ENCODE data around the gene RYR1. TPM values are rescaled to one million over a fixed set of nuclear protein-coding genes. Genes with fewer than 3 reads are reported as not detected.

RYR1 gene
- total and polyA plus RNA-seq, 2 of the 13 experiments (the other 11 are each of a cell fraction or from before 2014, with no cell fraction given) = 0.03 TPM; not detected in 1

DNA sequence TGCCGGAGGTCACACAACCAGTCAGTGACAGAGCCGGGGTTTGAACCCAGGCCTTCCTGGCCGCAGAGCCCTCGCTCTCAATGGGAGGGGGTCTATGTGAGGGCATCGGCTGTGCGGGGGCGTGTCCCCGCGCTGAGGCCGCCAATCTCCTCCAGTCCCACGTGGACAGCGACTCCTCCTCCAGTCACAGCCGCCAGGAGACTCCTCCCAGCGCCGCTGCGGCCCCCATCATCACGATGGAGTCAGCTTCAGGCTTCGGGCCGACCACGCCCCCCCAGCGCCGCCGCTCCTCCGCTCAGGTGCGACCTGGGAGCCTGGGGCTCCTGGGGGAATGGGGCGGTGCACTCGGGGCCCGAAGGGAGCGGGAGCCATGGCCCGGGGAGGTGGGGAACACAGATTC is 39.0 kb upstream of the RYR1 start:
- FAIRE-seq (no peak), ATAC-seq (peak; percentile 52), DNase-seq (ENCODE audit: low spot score) (peak; percentile 56)
- Histone ChIP-seq H3K27me3 (ENCODE audit: control insufficient read depth in 1 of 2, insufficient read depth in 2 of 2, low read length in 2 of 2) (peaks cover 4 to 42% of the 10 kb centered on the region in 2 experiments; a peak in 4 of 5 replicates), H3K36me3 (replicated peaks in 1 of 2; ENCODE audit: control insufficient read depth in 1 of 2, insufficient read depth in 2 of 2, low read length in 2 of 2) (no peaks in the 10 kb centered on the region), H3K9ac (ENCODE audit: insufficient read depth, low read depth, low read length) (no peak overlapping the region), H3K79me2 (ENCODE audit: insufficient read depth, low read length) (no peaks in the 10 kb centered on the region), H3K27ac (ENCODE audit: extremely low read length, insufficient read depth, low read length) (no peak overlapping the region), H3K4me3 (replicated peaks in 1 of 3; ENCODE audit: insufficient read depth in 1 of 3, low read depth in 2 of 3, low read length in 3 of 3) (peak overlapping the region in 1 of 3 experiments; percentile 34; a peak in 1 of 6 replicates), H4K20me1 (ENCODE audit: insufficient read depth, low read length) (no peaks in the 10 kb centered on the region), H3K9me3 (ENCODE audit: low read length) (no peaks in the 10 kb centered on the region), H3K4me1 (ENCODE audit: insufficient read depth, low read length) (peaks cover 33% of the 10 kb centered on the region), H3K4me2 (ENCODE audit: low read depth, low read length) (peak overlapping the region; percentile 34), H2AFZ (ENCODE audit: low read length) (no peak overlapping the region)
- in situ Hi-C loops (cut with HindIII; ENCODE audit: extremely low pct_ligation_motif_present, low pct_unique_long_range_greater_than_20kb) (no loop called here), intact Hi-C loops (cut with micrococcal nuclease; ENCODE audit: unreplicated experiment) (no loop called here)
- ChIA-PET POLR2A (interaction anchor here (1.4 kb wide), 1 partner anchor 8 kb away, joined by 6 read pairs; the partner anchor contains the start of gene FAM98C), CTCF (ENCODE audit: low intra/inter-chr PET ratio, low total read pairs) (no interaction called here)
- 12% methylated on average over 7 of the region's 30 CpGs for WGBS (ENCODE audit: low lambda C conversion rate)
- BruUV-seq (replicated peaks) = no TSS peak
- TF ChIP-seq, protein P1, sequence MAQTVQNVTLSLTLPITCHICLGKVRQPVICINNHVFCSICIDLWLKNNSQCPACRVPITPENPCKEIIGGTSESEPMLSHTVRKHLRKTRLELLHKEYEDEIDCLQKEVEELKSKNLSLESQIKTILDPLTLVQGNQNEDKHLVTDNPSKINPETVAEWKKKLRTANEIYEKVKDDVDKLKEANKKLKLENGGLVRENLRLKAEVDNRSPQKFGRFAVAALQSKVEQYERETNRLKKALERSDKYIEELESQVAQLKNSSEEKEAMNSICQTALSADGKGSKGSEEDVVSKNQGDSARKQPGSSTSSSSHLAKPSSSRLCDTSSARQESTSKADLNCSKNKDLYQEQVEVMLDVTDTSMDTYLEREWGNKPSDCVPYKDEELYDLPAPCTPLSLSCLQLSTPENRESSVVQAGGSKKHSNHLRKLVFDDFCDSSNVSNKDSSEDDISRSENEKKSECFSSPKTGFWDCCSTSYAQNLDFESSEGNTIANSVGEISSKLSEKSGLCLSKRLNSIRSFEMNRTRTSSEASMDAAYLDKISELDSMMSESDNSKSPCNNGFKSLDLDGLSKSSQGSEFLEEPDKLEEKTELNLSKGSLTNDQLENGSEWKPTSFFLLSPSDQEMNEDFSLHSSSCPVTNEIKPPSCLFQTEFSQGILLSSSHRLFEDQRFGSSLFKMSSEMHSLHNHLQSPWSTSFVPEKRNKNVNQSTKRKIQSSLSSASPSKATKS (CRISPR knock-in tag; IDR thresholded peaks at IDR 0.05) = no peak
- TF ChIP-seq MAFK (conservative IDR thresholded peaks at IDR 0.05 in 1 of 2, IDR thresholded peaks at IDR 0.05 in 1 of 2; ENCODE audit: low read length in 2 of 2) (no peak), RXRA (CRISPR knock-in tag; IDR thresholded peaks at IDR 0.05) (0 out of 2 replicates have a peak, but pooled peaks have one; percentile 15), MXI1 (IDR thresholded peaks at IDR 0.05; ENCODE audit: borderline replicate concordance, low read depth, low read length) (peak; percentile 43; the same call in 1 of the 3 replicates), KLF16 (CRISPR knock-in tag; IDR thresholded peaks at IDR 0.05) (0 out of 4 replicates have a peak, but pooled peaks of 1 of the 2 experiments have one; percentile 11), ZSCAN9 (CRISPR knock-in tag; IDR thresholded peaks at IDR 0.05; ENCODE audit: borderline replicate concordance) (no peak), SP1 (IDR thresholded peaks at IDR 0.05) (no peak), SP1 (CRISPR knock-in tag; IDR thresholded peaks at IDR 0.05) (peak; percentile 17; the same call in 1 of the 2 replicates), SAP130 (CRISPR knock-in tag; IDR thresholded peaks at IDR 0.05; ENCODE audit: low read depth) (0 out of 2 replicates have a peak, but pooled peaks have one; percentile 15), ZNF331 (CRISPR knock-in tag; IDR thresholded peaks at IDR 0.05) (no peak), ZNF263 (CRISPR knock-in tag; IDR thresholded peaks at IDR 0.05) (peak; percentile 69), XRCC5 (optimal IDR thresholded peaks at IDR 0.05; ENCODE audit: low read length) (peak; percentile 34), HOXA3 (CRISPR knock-in tag; IDR thresholded peaks at IDR 0.05) (no peak), ZNF230 (CRISPR knock-in tag; IDR thresholded peaks at IDR 0.05) (no peak)
- TF ChIP-seq, protein P2, sequence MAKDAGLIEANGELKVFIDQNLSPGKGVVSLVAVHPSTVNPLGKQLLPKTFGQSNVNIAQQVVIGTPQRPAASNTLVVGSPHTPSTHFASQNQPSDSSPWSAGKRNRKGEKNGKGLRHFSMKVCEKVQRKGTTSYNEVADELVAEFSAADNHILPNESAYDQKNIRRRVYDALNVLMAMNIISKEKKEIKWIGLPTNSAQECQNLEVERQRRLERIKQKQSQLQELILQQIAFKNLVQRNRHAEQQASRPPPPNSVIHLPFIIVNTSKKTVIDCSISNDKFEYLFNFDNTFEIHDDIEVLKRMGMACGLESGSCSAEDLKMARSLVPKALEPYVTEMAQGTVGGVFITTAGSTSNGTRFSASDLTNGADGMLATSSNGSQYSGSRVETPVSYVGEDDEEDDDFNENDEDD (CRISPR knock-in tag; IDR thresholded peaks at IDR 0.05; ENCODE audit: borderline replicate concordance) = peak; percentile 20; the same call in 1 of the 2 replicates
- TF ChIP-seq, protein P3, sequence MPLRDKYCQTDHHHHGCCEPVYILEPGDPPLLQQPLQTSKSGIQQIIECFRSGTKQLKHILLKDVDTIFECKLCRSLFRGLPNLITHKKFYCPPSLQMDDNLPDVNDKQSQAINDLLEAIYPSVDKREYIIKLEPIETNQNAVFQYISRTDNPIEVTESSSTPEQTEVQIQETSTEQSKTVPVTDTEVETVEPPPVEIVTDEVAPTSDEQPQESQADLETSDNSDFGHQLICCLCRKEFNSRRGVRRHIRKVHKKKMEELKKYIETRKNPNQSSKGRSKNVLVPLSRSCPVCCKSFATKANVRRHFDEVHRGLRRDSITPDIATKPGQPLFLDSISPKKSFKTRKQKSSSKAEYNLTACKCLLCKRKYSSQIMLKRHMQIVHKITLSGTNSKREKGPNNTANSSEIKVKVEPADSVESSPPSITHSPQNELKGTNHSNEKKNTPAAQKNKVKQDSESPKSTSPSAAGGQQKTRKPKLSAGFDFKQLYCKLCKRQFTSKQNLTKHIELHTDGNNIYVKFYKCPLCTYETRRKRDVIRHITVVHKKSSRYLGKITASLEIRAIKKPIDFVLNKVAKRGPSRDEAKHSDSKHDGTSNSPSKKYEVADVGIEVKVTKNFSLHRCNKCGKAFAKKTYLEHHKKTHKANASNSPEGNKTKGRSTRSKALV (CRISPR knock-in tag; IDR thresholded peaks at IDR 0.05) = 0 out of 2 replicates have a peak, but pooled peaks have one; percentile 25
- TF ChIP-seq, protein P4, sequence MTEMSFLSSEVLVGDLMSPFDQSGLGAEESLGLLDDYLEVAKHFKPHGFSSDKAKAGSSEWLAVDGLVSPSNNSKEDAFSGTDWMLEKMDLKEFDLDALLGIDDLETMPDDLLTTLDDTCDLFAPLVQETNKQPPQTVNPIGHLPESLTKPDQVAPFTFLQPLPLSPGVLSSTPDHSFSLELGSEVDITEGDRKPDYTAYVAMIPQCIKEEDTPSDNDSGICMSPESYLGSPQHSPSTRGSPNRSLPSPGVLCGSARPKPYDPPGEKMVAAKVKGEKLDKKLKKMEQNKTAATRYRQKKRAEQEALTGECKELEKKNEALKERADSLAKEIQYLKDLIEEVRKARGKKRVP (CRISPR knock-in tag; IDR thresholded peaks at IDR 0.05) = no peak
- TF ChIP-seq, protein P5, sequence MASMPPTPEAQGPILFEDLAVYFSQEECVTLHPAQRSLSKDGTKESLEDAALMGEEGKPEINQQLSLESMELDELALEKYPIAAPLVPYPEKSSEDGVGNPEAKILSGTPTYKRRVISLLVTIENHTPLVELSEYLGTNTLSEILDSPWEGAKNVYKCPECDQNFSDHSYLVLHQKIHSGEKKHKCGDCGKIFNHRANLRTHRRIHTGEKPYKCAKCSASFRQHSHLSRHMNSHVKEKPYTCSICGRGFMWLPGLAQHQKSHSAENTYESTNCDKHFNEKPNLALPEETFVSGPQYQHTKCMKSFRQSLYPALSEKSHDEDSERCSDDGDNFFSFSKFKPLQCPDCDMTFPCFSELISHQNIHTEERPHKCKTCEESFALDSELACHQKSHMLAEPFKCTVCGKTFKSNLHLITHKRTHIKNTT (CRISPR knock-in tag; IDR thresholded peaks at IDR 0.05) = no peak
